Mesothelial cell of epicardium (in vitro differentiated cells): ENCODE measurements around the gene PCK1. TPM values are rescaled to one million over a fixed set of nuclear protein-coding genes. Genes with fewer than 3 reads are reported as not detected.

Source experiments
- DNase-seq, 2 experiments: peaks; one replicate each; pipeline ENCODE4 v3.0.0; 2021; ENCODE audit warnings: low spot score in 2 of 2; ENCODE audit not compliant: unreplicated experiment in 2 of 2
- H3K27ac Mint-ChIP-seq: 2 replicates; pipeline ENCODE4 v1.8.0; 2021; ENCODE audit warnings: mixed read lengths
- H3K27me3 Mint-ChIP-seq: 2 replicates; pipeline ENCODE4 v1.8.0; 2021; ENCODE audit warnings: low read depth, mixed read lengths
- H3K36me3 Mint-ChIP-seq: 2 replicates; pipeline ENCODE4 v1.8.0; 2021; ENCODE audit warnings: mixed read lengths
- H3K4me1 Mint-ChIP-seq: 2 replicates; pipeline ENCODE4 v1.8.0; 2021; ENCODE audit warnings: mixed read lengths
- H3K4me3 Mint-ChIP-seq: 2 replicates; pipeline ENCODE4 v1.8.0; 2021; ENCODE audit warnings: mild to moderate bottlenecking, moderate library complexity, mixed read lengths
- H3K9me3 Mint-ChIP-seq: 2 replicates; pipeline ENCODE4 v1.8.0; 2021; ENCODE audit warnings: mixed read lengths
- CTCF ChIP-seq: fragments of 200-600 bp; sonication (generic); IDR thresholded peaks from one replicate; pipeline ENCODE4 v1.5.0; 2021; ENCODE audit warnings: antibody characterized with exemption; ENCODE audit not compliant: unreplicated experiment
- total RNA-seq: library from RNA; stranded (reverse); gene quantifications from 3 replicates; pipeline ENCODE4 v1.2.1, GENCODE V29; 2021

Gene PCK1
- total RNA-seq, 1 donor from 2014 or later, result not detected

DNA sequence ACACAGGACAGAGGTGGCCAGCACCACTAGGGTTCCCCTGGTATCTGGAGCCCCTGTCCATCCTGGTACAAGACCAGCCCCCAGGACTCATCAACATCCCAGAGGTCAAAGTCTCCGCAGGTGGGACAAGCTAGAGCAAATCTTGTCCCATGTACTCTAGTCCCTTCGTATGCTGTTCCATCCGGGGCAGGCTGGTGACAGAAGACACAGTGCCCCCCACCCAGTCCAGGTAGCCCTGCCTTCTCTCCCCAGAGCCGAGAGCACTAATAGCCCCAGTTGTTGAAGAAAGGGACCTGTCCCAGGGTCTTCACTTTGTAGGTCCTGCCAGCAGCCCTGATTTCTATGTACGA, 21.1 kb downstream of the PCK1 start:
- Mint-ChIP-seq H3K36me3 (no peaks in the 10 kb centered on the region), H3K9me3 (peaks cover 2% of the 10 kb centered on the region), H3K27ac (peak overlapping the region; percentile 64), H3K27me3 (peaks cover 68% of the 10 kb centered on the region), H3K4me3 (no peak overlapping the region), H3K4me1 (peaks cover 55% of the 10 kb centered on the region)
- no peak for DNase-seq
- TF ChIP-seq CTCF, result no peak

DNA sequence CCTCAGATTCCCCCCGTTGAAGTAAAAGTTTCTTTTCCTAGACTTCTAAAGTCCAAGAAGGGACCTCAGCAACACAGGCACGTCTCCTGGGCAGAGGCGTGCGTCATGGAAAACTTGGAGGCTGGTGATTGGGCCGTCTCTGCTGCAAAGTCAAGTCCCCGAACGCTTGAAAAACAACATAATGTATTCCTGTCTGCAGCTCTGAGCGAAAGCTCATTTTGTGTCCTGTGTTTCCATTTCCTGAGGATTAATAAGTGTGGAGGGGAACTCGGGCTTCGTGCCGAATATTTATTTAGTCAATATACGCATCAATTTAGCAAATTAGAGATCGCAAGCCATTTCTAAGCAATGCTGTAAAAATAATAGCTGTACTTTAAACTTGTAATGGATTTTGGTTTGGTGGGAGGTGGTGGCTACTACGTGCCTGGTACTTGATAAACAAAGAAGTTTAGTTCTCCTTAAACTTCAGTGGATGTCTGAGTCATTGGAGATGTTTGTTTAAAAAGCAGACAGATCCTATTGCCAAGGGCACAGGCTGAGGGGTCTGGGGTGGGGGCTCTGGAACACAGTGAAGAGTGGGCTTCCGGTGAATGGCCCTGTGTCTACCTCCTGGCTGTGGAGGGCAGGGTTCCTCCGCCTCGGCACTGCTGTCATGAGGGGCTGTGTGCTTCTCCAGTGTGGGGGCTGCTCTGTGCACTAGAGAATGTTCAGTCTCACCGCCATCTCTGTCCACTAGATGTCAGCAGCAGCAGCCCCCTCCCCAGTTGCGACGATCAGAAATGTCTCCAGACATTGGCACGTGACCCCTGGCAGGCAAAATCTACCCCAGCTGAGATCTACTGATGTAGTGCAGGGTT, 21.8 kb downstream of the PCK1 start:
- no peak for TF ChIP-seq CTCF
- peaks cover 4% of the 10 kb centered on the region for H3K9me3 Mint-ChIP-seq
- H3K27ac Mint-ChIP-seq, result peak overlapping the region; percentile 64
- DNase-seq, result no peak
- no peaks in the 10 kb centered on the region for H3K36me3 Mint-ChIP-seq
- H3K4me3 Mint-ChIP-seq, result peak overlapping the region; percentile 13
- peaks cover 55% of the 10 kb centered on the region for H3K4me1 Mint-ChIP-seq
- peaks cover 72% of the 10 kb centered on the region for H3K27me3 Mint-ChIP-seq

DNA sequence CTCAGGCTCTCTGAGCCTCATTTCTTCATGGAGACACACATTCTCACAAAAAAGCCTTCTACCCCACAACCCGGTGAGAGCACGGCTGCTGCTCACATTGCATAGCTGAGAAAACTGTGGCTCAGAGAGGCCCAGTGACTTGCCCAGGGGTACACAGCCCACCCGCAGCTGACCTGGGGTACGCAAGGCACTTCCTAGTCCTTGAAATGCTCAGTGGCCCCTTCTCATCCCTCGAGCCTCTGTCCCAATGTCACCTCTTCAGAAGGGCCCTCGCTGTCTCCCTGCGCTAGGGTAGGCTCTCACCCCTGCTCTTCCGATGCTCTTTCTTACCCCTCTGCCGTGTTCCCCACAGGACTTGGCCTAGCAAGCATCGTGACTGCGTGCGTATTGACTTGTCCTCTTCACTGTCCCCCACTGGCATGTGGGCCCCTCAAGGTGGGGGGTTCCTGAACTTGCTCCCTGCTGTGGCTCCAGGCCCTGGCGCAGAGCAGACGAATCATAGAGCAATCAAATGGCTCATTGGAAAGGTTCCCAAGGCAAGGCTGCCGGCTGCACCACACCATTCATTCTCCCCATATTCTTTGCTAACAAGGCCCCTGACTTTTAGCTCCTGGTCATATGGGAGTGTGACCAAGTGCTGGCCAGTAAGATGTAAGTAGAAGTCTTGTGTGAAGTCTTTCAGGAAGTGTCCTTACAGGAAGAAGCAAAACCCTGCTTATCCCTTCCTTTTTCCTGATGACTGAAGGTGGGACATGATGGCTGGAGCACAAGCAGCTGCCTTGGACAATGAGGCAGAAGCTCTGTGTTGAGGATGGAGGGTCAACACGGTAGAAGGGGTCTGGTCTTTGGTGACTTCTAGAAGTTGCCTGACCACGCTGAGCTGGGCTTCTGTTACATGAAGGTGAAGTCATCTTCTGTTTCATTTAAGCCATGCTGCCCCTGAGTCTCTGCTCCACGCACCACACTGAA, 22.7 kb downstream of the PCK1 start:
- H3K36me3 Mint-ChIP-seq, result no peaks in the 10 kb centered on the region
- no peak for TF ChIP-seq CTCF
- peaks cover 76% of the 10 kb centered on the region for H3K27me3 Mint-ChIP-seq
- no peak for DNase-seq
- peaks cover 55% of the 10 kb centered on the region for H3K4me1 Mint-ChIP-seq
- no peak overlapping the region for H3K4me3 Mint-ChIP-seq
- H3K27ac Mint-ChIP-seq, result peak overlapping the region; percentile 64
- H3K9me3 Mint-ChIP-seq, result peaks cover 4% of the 10 kb centered on the region

DNA sequence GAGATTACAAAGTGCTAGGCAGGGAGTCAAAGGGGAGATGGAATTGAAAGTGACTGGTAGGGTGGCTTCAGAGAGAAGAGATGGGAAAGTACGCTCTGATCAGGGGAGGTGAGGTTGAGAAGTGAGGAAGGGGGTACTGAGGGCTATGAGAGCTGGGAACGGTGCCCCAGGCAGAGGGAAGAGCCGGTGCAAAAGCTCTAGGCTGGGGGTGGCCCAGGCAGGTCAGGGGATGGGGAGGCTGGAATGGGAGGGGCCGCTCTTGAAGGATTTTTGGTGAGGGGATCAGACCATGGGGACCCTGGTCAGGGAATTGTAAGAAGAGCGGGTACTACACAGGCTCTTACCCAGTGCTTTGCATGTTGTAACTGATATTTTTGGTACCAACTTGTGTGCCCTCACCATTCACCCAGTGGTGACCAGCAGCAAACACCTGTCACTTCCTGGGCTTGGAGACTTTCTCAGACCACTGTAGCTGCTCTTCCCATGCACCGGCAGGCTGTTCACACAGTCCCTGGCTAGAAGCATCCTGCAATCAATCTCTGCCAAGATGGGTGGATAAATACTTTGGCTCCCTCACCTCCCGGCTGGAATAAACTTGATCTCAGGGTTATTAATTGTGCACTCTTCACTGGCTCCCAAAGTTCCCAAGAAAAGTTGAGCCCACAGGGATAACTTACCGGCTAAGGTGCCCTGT, 24.0 kb downstream of the PCK1 start:
- no peak overlapping the region for H3K4me3 Mint-ChIP-seq
- peaks cover 47% of the 10 kb centered on the region for H3K4me1 Mint-ChIP-seq
- no peak overlapping the region for H3K27ac Mint-ChIP-seq
- TF ChIP-seq CTCF, result no peak
- DNase-seq, result no peak
- H3K27me3 Mint-ChIP-seq, result peaks cover 79% of the 10 kb centered on the region
- H3K9me3 Mint-ChIP-seq, result peaks cover 4% of the 10 kb centered on the region
- H3K36me3 Mint-ChIP-seq, result no peaks in the 10 kb centered on the region

GRCh38 chr20:57585466-57586213, 24.7 kb downstream of the PCK1 start:
- no peak overlapping the region for H3K27ac Mint-ChIP-seq
- DNase-seq, result no peak

More at GRCh38 chr20:57585466-57586213, 24.7 kb downstream of the PCK1 start:
- peaks cover 40% of the 10 kb centered on the region for H3K4me1 Mint-ChIP-seq
- peaks cover 81% of the 10 kb centered on the region for H3K27me3 Mint-ChIP-seq
- no peaks in the 10 kb centered on the region for H3K36me3 Mint-ChIP-seq
- H3K4me3 Mint-ChIP-seq, result no peak overlapping the region
- TF ChIP-seq CTCF, result no peak
- H3K9me3 Mint-ChIP-seq, result peaks cover 4% of the 10 kb centered on the region
